Left lung (tissue), 10 donors: Measurements from ENCODE around the gene SLC6A13. TPM values are rescaled to one million over a fixed set of nuclear protein-coding genes. Genes with fewer than 3 reads are reported as not detected.

Source experiments
- ATAC-seq: fragments of 200-7000 bp; cut with Tn5 transposase; one replicate; pipeline ENCODE4 v1.9.1; 2020; ENCODE audit warnings: moderate library complexity
- DNase-seq, 4 donors: peaks; one replicate each; pipeline ENCODE4 v3.0.0-alpha.2; 2013 to 2020
- H3K27ac ChIP-seq, 2 donors: fragments of 200-600 bp; sonication (generic) in 1 of 2; one replicate each; pipeline versions ENCODE4 v1.5.0 to v1.8.0; 2020 to 2021
- H3K27me3 ChIP-seq, 2 donors: fragments of 200-600 bp; sonication (generic) in 1 of 2; one replicate each; pipeline versions ENCODE4 v1.5.0 to v1.8.0; 2020 to 2021
- H3K36me3 ChIP-seq, 2 donors: fragments of 200-600 bp; sonication (generic) in 1 of 2; one replicate each; pipeline versions ENCODE4 v1.5.0 to v1.8.0; 2020 to 2021
- H3K4me1 ChIP-seq, 2 donors: fragments of 200-600 bp; one replicate each; pipeline ENCODE4 v1.8.0; 2021
- H3K4me3 ChIP-seq, 2 donors: fragments of 200-600 bp; sonication (generic) in 1 of 2; one replicate each; pipeline versions ENCODE4 v1.5.0 to v1.8.0; 2020 to 2021; ENCODE audit warnings: mild to moderate bottlenecking in 1 of 2
- H3K9me3 ChIP-seq, 2 donors: fragments of 200-600 bp; sonication (generic) in 1 of 2; one replicate each; pipeline versions ENCODE4 v1.5.0 to v1.8.0; 2020 to 2021
- CTCF ChIP-seq, 2 donors: fragments of 200-600 bp; sonication (generic) in 1 of 2; IDR thresholded peaks; one replicate each; pipeline versions ENCODE4 v1.5.0 to v1.8.0; 2021; ENCODE audit warnings: antibody characterized with exemption in 2 of 2
- intact Hi-C, 2 donors: fragments of 100-400 bp; cut with DNase I; formaldehyde crosslinking; loops; one replicate each; pipeline versions ENCODE4 v1.11.2 to v1.14.2; 2022
- polyA plus RNA-seq, 6 donors: library from polyadenylated mRNA; unstranded; fragments of 120-200 nt; gene quantifications; one replicate each; pipeline ENCODE4 v1.2.1, GENCODE V29; 2013; ENCODE audit not compliant: insufficient read length in 6 of 6
- total RNA-seq, 2 donors: library from RNA; stranded (reverse); fragmentation: NEBNext Ultra II Directional; extraction: Animal tissue kit (Norgen Biotek cat#: 25700); gene quantifications; one replicate each; pipeline ENCODE4 v1.2.1, GENCODE V29; 2021
- donor health status: DM: no; HTN: yes; CAD: no.
- donor health status: DM: no; HTN: no; CAD: no.

The SLC6A13 gene
- total and polyA plus RNA-seq, 8 donors, result 0.79 to 4.1 (median 2.5) TPM

GRCh38 chr12:229441-230191 is 33.0 kb downstream of the SLC6A13 start:
- peaks cover 0 to 9% of the 10 kb centered on the region in 2 donors for H3K27me3 ChIP-seq
- no peak for DNase-seq
- ATAC-seq, result no peak
- H3K4me3 ChIP-seq, result no peak overlapping the region
- H3K9me3 ChIP-seq, result peaks cover 0 to under 1% of the 10 kb centered on the region in 2 donors
- intact Hi-C loops, result no loop called here
- TF ChIP-seq CTCF (IDR thresholded peaks at IDR 0.05), result no peak
- H3K27ac ChIP-seq, result no peak overlapping the region
- no peaks in the 10 kb centered on the region for H3K36me3 ChIP-seq
- H3K4me1 ChIP-seq, result no peaks in the 10 kb centered on the region

- no peaks in the 10 kb centered on the region for H3K9me3 ChIP-seq
- H3K4me1 ChIP-seq, result no peaks in the 10 kb centered on the region
- H3K4me3 ChIP-seq, result no peak overlapping the region
- ATAC-seq, result no peak
- TF ChIP-seq CTCF (IDR thresholded peaks at IDR 0.05), result no peak
- no peak for DNase-seq
- peaks cover 0 to 9% of the 10 kb centered on the region in 2 donors for H3K27me3 ChIP-seq
- H3K36me3 ChIP-seq, result no peaks in the 10 kb centered on the region
- intact Hi-C loops, result no loop called here
- H3K27ac ChIP-seq, result no peak overlapping the region
These were observed 33.8 kb downstream of the SLC6A13 start for GRCh38 chr12:228846-229200.

GRCh38 chr12:227923-228845 is 34.5 kb downstream of the SLC6A13 start:
- no peaks in the 10 kb centered on the region for H3K36me3 ChIP-seq
- DNase-seq (no peak), ATAC-seq (no peak)
- H3K27ac ChIP-seq, result no peak overlapping the region
- intact Hi-C loops, result no loop called here
- H3K4me1 ChIP-seq, result no peaks in the 10 kb centered on the region
- H3K27me3 ChIP-seq, result peaks cover 0 to 9% of the 10 kb centered on the region in 2 donors
- no peaks in the 10 kb centered on the region for H3K9me3 ChIP-seq
- TF ChIP-seq CTCF (IDR thresholded peaks at IDR 0.05), result no peak
- H3K4me3 ChIP-seq, result no peak overlapping the region

GRCh38 chr12:227286-227915 is 35.2 kb downstream of the SLC6A13 start:
- Histone ChIP-seq H3K4me1 (no peaks in the 10 kb centered on the region), H3K27ac (no peak overlapping the region), H3K9me3 (no peaks in the 10 kb centered on the region), H3K27me3 (peaks cover 0 to 9% of the 10 kb centered on the region in 2 donors), H3K36me3 (no peaks in the 10 kb centered on the region), H3K4me3 (no peak overlapping the region)
- ATAC-seq (no peak), DNase-seq (no peak)
- intact Hi-C loops, result no loop called here
- TF ChIP-seq CTCF (IDR thresholded peaks at IDR 0.05), result no peak

GRCh38 chr12:226401-226800 is 36.2 kb downstream of the SLC6A13 start:
- Histone ChIP-seq H3K9me3 (no peaks in the 10 kb centered on the region), H3K4me3 (no peak overlapping the region), H3K27ac (no peak overlapping the region), H3K4me1 (no peaks in the 10 kb centered on the region), H3K27me3 (peaks cover 0 to 9% of the 10 kb centered on the region in 2 donors), H3K36me3 (no peaks in the 10 kb centered on the region)
- ATAC-seq (no peak), DNase-seq (no peak)
- intact Hi-C loops, result no loop called here
- no peak for TF ChIP-seq CTCF (IDR thresholded peaks at IDR 0.05)
